Stimulated activated CD8-positive, alpha-beta memory T cell treated with anti-CD3 and anti-CD28 coated beads, Interleukin-7, amount 100 ng/mL, for 24 hours (primary cell): ENCODE results near the gene NOD1.
A peak's percentile ranks its signal among the peaks of the same experiment; 100 is the strongest.

Experiments used
- DNase-seq: peaks from one replicate; pipeline ENCODE4 v3.0.0-alpha.2; 2020; ENCODE audit warnings: low read depth

NOD1 gene

GRCh38 chr7:30448461-30449189, 30.0 kb downstream of the NOD1 start:
- no peak for DNase-seq

GRCh38 chr7:30447466-30447865, 31.1 kb downstream of the NOD1 start:
- no peak for DNase-seq

- no peak for DNase-seq
Observed at GRCh38 chr7:30446266-30446665, 32.3 kb downstream of the NOD1 start.

- peak; percentile 41 for DNase-seq
Observed at GRCh38 chr7:30445770-30446169, 32.8 kb downstream of the NOD1 start.

- no peak for DNase-seq
Observed at GRCh38 chr7:30437823-30438574, 40.6 kb downstream of the NOD1 start.

GRCh38 chr7:30436518-30436917, 42.1 kb downstream of the NOD1 start:
- no peak for DNase-seq

GRCh38 chr7:30436046-30436445, 42.5 kb downstream of the NOD1 start:
- no peak for DNase-seq

- DNase-seq, result no peak
Observed at GRCh38 chr7:30434140-30434799, 44.3 kb downstream of the NOD1 start.

- DNase-seq, result no peak
Observed at GRCh38 chr7:30433506-30433905, 45.1 kb downstream of the NOD1 start.

GRCh38 chr7:30433082-30433481, 45.5 kb downstream of the NOD1 start:
- no peak for DNase-seq

GRCh38 chr7:30430777-30431176, 47.8 kb downstream of the NOD1 start:
- no peak for DNase-seq

- DNase-seq, result no peak
Observed at GRCh38 chr7:30430276-30430675, 48.3 kb downstream of the NOD1 start.

- no peak for DNase-seq
Observed at GRCh38 chr7:30429156-30429530, 49.4 kb downstream of the NOD1 start.

- no peak for DNase-seq
Observed at GRCh38 chr7:30428246-30429155, 50.1 kb downstream of the NOD1 start.

- no peak for DNase-seq
Observed at GRCh38 chr7:30427296-30428070, 51.1 kb downstream of the NOD1 start.

- no peak for DNase-seq
Observed at GRCh38 chr7:30424506-30424905, 54.1 kb downstream of the NOD1 start.

- DNase-seq, result no peak
Observed at GRCh38 chr7:30423788-30424505, 54.6 kb downstream of the NOD1 start.

- DNase-seq, result no peak
Observed at GRCh38 chr7:30422922-30423321, 55.7 kb downstream of the NOD1 start.

GRCh38 chr7:30421647-30422196, 56.9 kb downstream of the NOD1 start:
- no peak for DNase-seq

- DNase-seq, result no peak
Observed at GRCh38 chr7:30420662-30421061, 57.9 kb downstream of the NOD1 start.
